A549 (cell line): Measurements from ENCODE around the gene CEP85. TPM values are rescaled to one million over a fixed set of nuclear protein-coding genes. Genes with fewer than 3 reads are reported as not detected.

Experiments used
- ATAC-seq, 2 experiments: fragments of 200-7000 bp in 1 of 2; fragments of >200 bp in 1 of 2; cut with Nextera tagmentation in 1 of 2; cut with Tn5 transposase in 1 of 2; 3 replicates each; pipeline versions ENCODE4 v1.8.0 to v1.9.1; 2018 to 2020; ENCODE audit warnings: mild to moderate bottlenecking in 1 of 2, moderate library complexity in 1 of 2
- CTCF ChIA-PET: fragments of 300-600 bp; sonication (Branson Sonifier 250); formaldehyde crosslinking; extraction: SDS; loops from one replicate; lab custom pipeline; 2021; ENCODE audit warnings: antibody characterized with exemption, inconsistent platforms; lab: Yijun Ruan, JAX
- POLR2A ChIA-PET: fragments of 350-600 bp; formaldehyde crosslinking; extraction: SDS; loops from one replicate; lab custom pipeline; 2021; ENCODE audit warnings: antibody characterized with exemption, inconsistent platforms; lab: Yijun Ruan, JAX
- DNase-seq, 2 experiments: peaks; one replicate each; pipeline versions ENCODE4 v3.0.0 to v3.0.0-alpha.2; 2011 to 2016; ENCODE audit warnings: low read depth in 1 of 2, low spot score in 1 of 2
- FAIRE-seq: peaks from 2 replicates; lab custom pipeline; 2011; peaks lifted over from hg19 to GRCh38; lab: Jason Lieb, UNC
- H3K27ac ChIP-seq, 2 experiments: fragments of >200 bp; sonication (Bioruptor Twin); formaldehyde crosslinking; 3 replicates each; pipeline ENCODE4 v1.5.1; 2016 to 2017
- H3K4me1 ChIP-seq: fragments of >200 bp; sonication (Bioruptor Twin); formaldehyde crosslinking; 3 replicates; pipeline ENCODE4 v1.6.1; 2016
- H3K4me2 ChIP-seq: fragments of >200 bp; sonication (Bioruptor Twin); formaldehyde crosslinking; 3 replicates; pipeline ENCODE4 v1.6.1; 2016
- H3K4me3 ChIP-seq: fragments of >200 bp; sonication (Bioruptor Twin); formaldehyde crosslinking; 3 replicates; pipeline ENCODE4 v1.5.1; 2016
- H3K9me3 ChIP-seq: fragments of >200 bp; sonication (Bioruptor Twin); formaldehyde crosslinking; 3 replicates; pipeline ENCODE4 v1.6.1; 2016
- CEBPB ChIP-seq, 2 experiments: fragments of >200 bp in 1 of 2; sonication (Bioruptor Twin) in 1 of 2; formaldehyde crosslinking in 1 of 2; IDR thresholded peaks; 2 replicates each; pipeline ENCODE4 v1.6.1; 2012 to 2016
- CTCF ChIP-seq: fragments of >200 bp; sonication (Bioruptor Twin); formaldehyde crosslinking; IDR thresholded peaks from 3 replicates; pipeline ENCODE4 v1.5.1; 2016
- ELK1 ChIP-seq: fragments of 150-350 bp; IDR thresholded peaks from 2 replicates; pipeline ENCODE4 v1.6.1; 2014; ENCODE audit warnings: low read depth, mild to moderate bottlenecking, low read length
- ESRRA ChIP-seq: fragments of 150-350 bp; IDR thresholded peaks from 2 replicates; pipeline ENCODE4 v1.6.1; 2014; ENCODE audit warnings: mild to moderate bottlenecking, low read length, borderline replicate concordance
- FOSB ChIP-seq: fragments of 250-450 bp; sonication (Bioruptor Pico); IDR thresholded peaks from 2 replicates; pipeline ENCODE4 v1.5.0; 2020; ENCODE audit warnings: mild to moderate bottlenecking, moderate library complexity
- FOXS1 ChIP-seq: fragments of 250-450 bp; sonication (Bioruptor Pico); IDR thresholded peaks from 2 replicates; pipeline ENCODE4 v1.5.0; 2020; ENCODE audit warnings: mild to moderate bottlenecking, moderate library complexity
- HDAC2 ChIP-seq: fragments of 200-600 bp; sonication (generic); IDR thresholded peaks from 2 replicates; pipeline ENCODE4 v1.6.1; 2016
- HES2 ChIP-seq: fragments of >200 bp; sonication (Bioruptor Twin); formaldehyde crosslinking; IDR thresholded peaks from 2 replicates; pipeline ENCODE4 v1.6.1; 2016
- HMGXB4 ChIP-seq: fragments of 250-450 bp; sonication (Bioruptor Pico); IDR thresholded peaks from 2 replicates; pipeline ENCODE4 v1.5.0; 2021; ENCODE audit warnings: mild to moderate bottlenecking, moderate library complexity, borderline replicate concordance
- JUN ChIP-seq, 2 experiments: fragments of >200 bp; sonication (Bioruptor Twin); formaldehyde crosslinking; IDR thresholded peaks; 2 replicates in 1 of 2; 3 replicates in 1 of 2; pipeline ENCODE4 v1.6.1; 2016 to 2017
- NPAS2 ChIP-seq: fragments of 250-450 bp; sonication (Bioruptor Pico); IDR thresholded peaks from 2 replicates; pipeline ENCODE4 v1.8.0; 2022; ENCODE audit warnings: mild to moderate bottlenecking, moderate library complexity, borderline replicate concordance
- PBX3 ChIP-seq: IDR thresholded peaks from 2 replicates; pipeline ENCODE4 v1.6.1; 2012
- POLR2A ChIP-seq: IDR thresholded peaks from 2 replicates; pipeline ENCODE4 v1.6.1; 2012; ENCODE audit warnings: mild to moderate bottlenecking, low read length
- POLR2AphosphoS2 ChIP-seq: conservative IDR thresholded peaks from 2 replicates; pipeline ENCODE4 v1.6.1; 2012; ENCODE audit warnings: low read length, improper control_type of control experiment, inconsistent platforms
- RAD21 ChIP-seq, 2 experiments: fragments of >200 bp in 1 of 2; sonication (Bioruptor Twin) in 1 of 2; formaldehyde crosslinking in 1 of 2; IDR thresholded peaks in 1 of 2; conservative IDR thresholded peaks in 1 of 2; 2 replicates in 1 of 2; 3 replicates in 1 of 2; pipeline ENCODE4 v1.6.1; 2012 to 2018; ENCODE audit warnings: inconsistent platforms in 1 of 2
- RARB ChIP-seq: fragments of 250-450 bp; sonication (Bioruptor Pico); IDR thresholded peaks from 2 replicates; pipeline ENCODE4 v1.8.0; 2021; ENCODE audit warnings: mild to moderate bottlenecking, moderate library complexity
- RNF2 ChIP-seq: fragments of 200-600 bp; sonication (generic); IDR thresholded peaks from 2 replicates; pipeline ENCODE4 v1.6.1; 2016; ENCODE audit warnings: low read depth, mild to moderate bottlenecking, antibody characterized with exemption, moderate library complexity, borderline replicate concordance
- TFCP2L1 ChIP-seq: fragments of 250-450 bp; sonication (Bioruptor Pico); IDR thresholded peaks from 2 replicates; pipeline ENCODE4 v1.5.0; 2021; ENCODE audit warnings: mild to moderate bottlenecking
- TP53 ChIP-seq: fragments of 250-450 bp; sonication (Bioruptor Pico); IDR thresholded peaks from 2 replicates; pipeline ENCODE4 v1.5.0; 2021; ENCODE audit warnings: mild to moderate bottlenecking, moderate library complexity
- ZC3H11A ChIP-seq: fragments of 450-650 bp; IDR thresholded peaks from 2 replicates; pipeline ENCODE4 v1.6.1; 2014; ENCODE audit warnings: antibody characterized with exemption, mild to moderate bottlenecking
- ZFP36 ChIP-seq: fragments of 450-650 bp; IDR thresholded peaks from 2 replicates; pipeline ENCODE4 v1.6.1; 2014; ENCODE audit warnings: borderline replicate concordance; ENCODE audit not compliant: partially characterized antibody
- ZNF302 ChIP-seq: fragments of 250-450 bp; sonication (Bioruptor Pico); IDR thresholded peaks from 2 replicates; pipeline ENCODE4 v1.9.0; 2021; ENCODE audit warnings: inconsistent platforms, mild to moderate bottlenecking, moderate library complexity
- ZSCAN20 ChIP-seq: fragments of 250-450 bp; sonication (Bioruptor Pico); IDR thresholded peaks from 2 replicates; pipeline ENCODE4 v1.8.0; 2022; ENCODE audit warnings: mild to moderate bottlenecking, moderate library complexity
- WGBS: methylation state at CpG from one replicate; pipeline ENCODE4 v1.1.6; 2017; ENCODE audit errors: missing lambda C conversion rate; 5-methylcytosine and 5-hydroxymethylcytosine counted together
- polyA plus RNA-seq, 4 experiments: library from polyadenylated mRNA; depleted of rRNA in 3 of 4; stranded (reverse); fragments of >200 nt; fragmentation: RNase III in 1 of 4; extraction: RNeasy Plus Mini Kit Qiagen cat#74134 plus additional on column Dnase treatment in 1 of 4; gene quantifications; 2 replicates in 3 of 4; 3 replicates in 1 of 4; pipeline ENCODE4 v1.2.3, GENCODE V29; 2011 to 2017

Gene CEP85
- polyA plus RNA-seq, 2 of the 4 experiments (the other 2 are of a cell fraction), result 13.0 to 21.1 TPM

GRCh38 chr1:26324550-26324949, 90.5 kb downstream of the CEP85 start:
- ATAC-seq (no peak), FAIRE-seq (no peak), DNase-seq (no peak)
- H3K9me3 ChIP-seq, result no peaks in the 10 kb centered on the region
- no peak overlapping the region for H3K4me3 ChIP-seq
- TF ChIP-seq HDAC2 (no peak), RARB (CRISPR knock-in tag) (no peak), POLR2A (no peak), ESRRA (no peak), TP53 (no peak), FOSB (CRISPR knock-in tag) (no peak), CTCF (no peak), RNF2 (no peak), HES2 (no peak), POLR2AphosphoS2 (no peak), NPAS2 (no peak), RAD21 (conservative IDR thresholded peaks at IDR 0.05 in 1 of 2, IDR thresholded peaks at IDR 0.05 in 1 of 2) (no peak), ZNF302 (CRISPR knock-in tag) (no peak), ZFP36 (no peak), CEBPB (IDR thresholded peaks at IDR 0.05) (no peak), PBX3 (no peak), TFCP2L1 (CRISPR knock-in tag) (no peak), ZC3H11A (no peak)
- CTCF ChIA-PET, result interaction anchor here (1.2 to 1.7 kb wide), 2 partner anchors 40 to 48 kb away, joined by 3 to 5 read pairs; no protein-coding TSS in a partner anchor
- no peak overlapping the region for H3K27ac ChIP-seq
- WGBS, result 75% methylated on average over 3 of the region's 3 CpGs
- 0 out of 3 replicates have a peak, but pooled peaks cover 5% of the 10 kb centered on the region for H3K4me1 ChIP-seq
- POLR2A ChIA-PET, result no interaction called here
- no peak overlapping the region for H3K4me2 ChIP-seq

GRCh38 chr1:26327956-26328362, 94.0 kb downstream of the CEP85 start:
- Histone ChIP-seq H3K27ac (no peak overlapping the region), H3K4me3 (no peak overlapping the region), H3K4me2 (no peak overlapping the region), H3K4me1 (peaks cover 6% of the 10 kb centered on the region; the same call in 2 of the 3 replicates), H3K9me3 (no peaks in the 10 kb centered on the region)
- WGBS, result 87% methylated on average over 3 of the region's 8 CpGs
- no peak for ATAC-seq
- TF ChIP-seq JUN (IDR thresholded peaks at IDR 0.05) (no peak), ZSCAN20 (CRISPR knock-in tag) (no peak), RARB (CRISPR knock-in tag) (no peak), FOXS1 (CRISPR knock-in tag) (no peak), HMGXB4 (CRISPR knock-in tag) (no peak), ELK1 (no peak)
- DNase-seq, result no peak
- POLR2A ChIA-PET, result no interaction called here
- FAIRE-seq, result no peak
- CTCF ChIA-PET, result interaction anchor here (1.0 to 4.4 kb wide), 4 partner anchors 36 to 63 kb away, joined by 3 to 20 read pairs (median 5); no protein-coding TSS in a partner anchor

Other genes starting within 250 kb of the CEP85 start
- 13.7 and 13.8 TPM in 2 replicates for gene PAFAH2, start 236.1 kb upstream of the CEP85 start, polyA plus RNA-seq (2011; rRNA removed)
- 6.3 to 7.1 TPM (median 7.0 TPM) in 3 replicates for gene PAFAH2, start 236.1 kb upstream of the CEP85 start, polyA plus RNA-seq (2017; fragmentation: RNase III; extraction: RNeasy Plus Mini Kit Qiagen cat#74134 plus additional on column Dnase treatment)
- gene EXTL1, start 212.4 kb upstream of the CEP85 start, polyA plus RNA-seq (2011; rRNA removed), result 0.03 and 0.09 TPM in 2 replicates
- 0.04 to 0.07 TPM in 2 of 3 replicates, not detected in the other for gene EXTL1, start 212.4 kb upstream of the CEP85 start, polyA plus RNA-seq (2017; fragmentation: RNase III; extraction: RNeasy Plus Mini Kit Qiagen cat#74134 plus additional on column Dnase treatment)
- gene SLC30A2, start 188.1 kb upstream of the CEP85 start, polyA plus RNA-seq (2011; rRNA removed), result not detected in 2 replicates
- not detected in 3 replicates for gene SLC30A2, start 188.1 kb upstream of the CEP85 start, polyA plus RNA-seq (2017; fragmentation: RNase III; extraction: RNeasy Plus Mini Kit Qiagen cat#74134 plus additional on column Dnase treatment)
- gene TRIM63, start 166.6 kb upstream of the CEP85 start, polyA plus RNA-seq (2011; rRNA removed), result not detected in 2 replicates
- gene TRIM63, start 166.6 kb upstream of the CEP85 start, polyA plus RNA-seq (2017; fragmentation: RNase III; extraction: RNeasy Plus Mini Kit Qiagen cat#74134 plus additional on column Dnase treatment), result not detected in 3 replicates
- 4.3 and 5.6 TPM in 2 replicates for gene PDIK1L, start 122.4 kb upstream of the CEP85 start, polyA plus RNA-seq (2011; rRNA removed)
- gene PDIK1L, start 122.4 kb upstream of the CEP85 start, polyA plus RNA-seq (2017; fragmentation: RNase III; extraction: RNeasy Plus Mini Kit Qiagen cat#74134 plus additional on column Dnase treatment), result 1.8 to 2.3 TPM (median 2.0 TPM) in 3 replicates
- gene FAM110D, start 75.1 kb upstream of the CEP85 start, polyA plus RNA-seq (2011; rRNA removed), result 0.03 and 0.04 TPM in 2 replicates
- 0.04 to 0.05 TPM (median 0.04 TPM) in 3 replicates for gene FAM110D, start 75.1 kb upstream of the CEP85 start, polyA plus RNA-seq (2017; fragmentation: RNase III; extraction: RNeasy Plus Mini Kit Qiagen cat#74134 plus additional on column Dnase treatment)
- not detected in 2 replicates for gene C1orf232, start 65.2 kb upstream of the CEP85 start, polyA plus RNA-seq (2011; rRNA removed)
- gene C1orf232, start 65.2 kb upstream of the CEP85 start, polyA plus RNA-seq (2017; fragmentation: RNase III; extraction: RNeasy Plus Mini Kit Qiagen cat#74134 plus additional on column Dnase treatment), result not detected in 3 replicates
- gene ZNF593, start 64.3 kb upstream of the CEP85 start, polyA plus RNA-seq (2011; rRNA removed), result 25.6 and 27.2 TPM in 2 replicates
- 40.5 to 45.4 TPM (median 43.7 TPM) in 3 replicates for gene ZNF593, start 64.3 kb upstream of the CEP85 start, polyA plus RNA-seq (2017; fragmentation: RNase III; extraction: RNeasy Plus Mini Kit Qiagen cat#74134 plus additional on column Dnase treatment)
- gene ZNF593OS, start 62.4 kb upstream of the CEP85 start, polyA plus RNA-seq (2011; rRNA removed), result not detected in 2 replicates
- not detected in 3 replicates for gene ZNF593OS, start 62.4 kb upstream of the CEP85 start, polyA plus RNA-seq (2017; fragmentation: RNase III; extraction: RNeasy Plus Mini Kit Qiagen cat#74134 plus additional on column Dnase treatment)
- 0.32 and 0.60 TPM in 2 replicates for gene CNKSR1, start 56.7 kb upstream of the CEP85 start, polyA plus RNA-seq (2011; rRNA removed)
- 0.17 to 0.84 TPM (median 0.34 TPM) in 3 replicates for gene CNKSR1, start 56.7 kb upstream of the CEP85 start, polyA plus RNA-seq (2017; fragmentation: RNase III; extraction: RNeasy Plus Mini Kit Qiagen cat#74134 plus additional on column Dnase treatment)
- gene CATSPER4, start 43.6 kb upstream of the CEP85 start, polyA plus RNA-seq (2011; rRNA removed), result not detected in 2 replicates
- not detected in 3 replicates for gene CATSPER4, start 43.6 kb upstream of the CEP85 start, polyA plus RNA-seq (2017; fragmentation: RNase III; extraction: RNeasy Plus Mini Kit Qiagen cat#74134 plus additional on column Dnase treatment)
- gene SH3BGRL3, start 45.9 kb downstream of the CEP85 start, polyA plus RNA-seq (2011; rRNA removed), result 36.1 and 38.7 TPM in 2 replicates
- 66.1 to 87.2 TPM (median 78.6 TPM) in 3 replicates for gene SH3BGRL3, start 45.9 kb downstream of the CEP85 start, polyA plus RNA-seq (2017; fragmentation: RNase III; extraction: RNeasy Plus Mini Kit Qiagen cat#74134 plus additional on column Dnase treatment)
- gene UBXN11, start 72.4 kb downstream of the CEP85 start, polyA plus RNA-seq (2011; rRNA removed), result 6.8 and 7.6 TPM in 2 replicates
- gene UBXN11, start 72.4 kb downstream of the CEP85 start, polyA plus RNA-seq (2017; fragmentation: RNase III; extraction: RNeasy Plus Mini Kit Qiagen cat#74134 plus additional on column Dnase treatment), result 10.6 to 12.7 TPM (median 10.8 TPM) in 3 replicates
- gene CD52, start 83.8 kb downstream of the CEP85 start, polyA plus RNA-seq (2011; rRNA removed), result not detected in 2 replicates
- not detected in 3 replicates for gene CD52, start 83.8 kb downstream of the CEP85 start, polyA plus RNA-seq (2017; fragmentation: RNase III; extraction: RNeasy Plus Mini Kit Qiagen cat#74134 plus additional on column Dnase treatment)
- 0.67 and 1.1 TPM in 2 replicates for gene CRYBG2, start 119.9 kb downstream of the CEP85 start, polyA plus RNA-seq (2011; rRNA removed)
- gene CRYBG2, start 119.9 kb downstream of the CEP85 start, polyA plus RNA-seq (2017; fragmentation: RNase III; extraction: RNeasy Plus Mini Kit Qiagen cat#74134 plus additional on column Dnase treatment), result 2.3 to 2.7 TPM (median 2.4 TPM) in 3 replicates
- gene ZNF683, start 138.6 kb downstream of the CEP85 start, polyA plus RNA-seq (2011; rRNA removed), result not detected in 2 replicates
- gene ZNF683, start 138.6 kb downstream of the CEP85 start, polyA plus RNA-seq (2017; fragmentation: RNase III; extraction: RNeasy Plus Mini Kit Qiagen cat#74134 plus additional on column Dnase treatment), result not detected in 3 replicates
- gene LIN28A, start 176.6 kb downstream of the CEP85 start, polyA plus RNA-seq (2011; rRNA removed), result 0.03 and 0.04 TPM in 2 replicates
- 0.03 TPM in 1 of 3 replicates, not detected in the others for gene LIN28A, start 176.6 kb downstream of the CEP85 start, polyA plus RNA-seq (2017; fragmentation: RNase III; extraction: RNeasy Plus Mini Kit Qiagen cat#74134 plus additional on column Dnase treatment)
- 20.4 and 26.0 TPM in 2 replicates for gene DHDDS, start 198.1 kb downstream of the CEP85 start, polyA plus RNA-seq (2011; rRNA removed)
- gene DHDDS, start 198.1 kb downstream of the CEP85 start, polyA plus RNA-seq (2017; fragmentation: RNase III; extraction: RNeasy Plus Mini Kit Qiagen cat#74134 plus additional on column Dnase treatment), result 26.9 to 27.8 TPM (median 27.3 TPM) in 3 replicates
- gene HMGN2, start 238.2 kb downstream of the CEP85 start, polyA plus RNA-seq (2011; rRNA removed), result 146 and 181 TPM in 2 replicates
- gene HMGN2, start 238.2 kb downstream of the CEP85 start, polyA plus RNA-seq (2017; fragmentation: RNase III; extraction: RNeasy Plus Mini Kit Qiagen cat#74134 plus additional on column Dnase treatment), result 290 to 380 TPM (median 310 TPM) in 3 replicates